ENCODE data around the gene NKX1-2.

NKX1-2 gene

GRCh38 chr10:124477614-124478363 lies 28.0 kb upstream of the NKX1-2 start:
- no peak for DNase-seq (ENCODE audit: low read depth)

GRCh38 chr10:124476043-124476725 lies 26.3 kb upstream of the NKX1-2 start:
- no peak overlapping the region for H3K4me3 ChIP-seq (ENCODE audit: low read depth, low read length)
- DNase-seq (ENCODE audit: low read depth): no peak
- no peak for TF ChIP-seq CTCF (IDR thresholded peaks at IDR 0.05; ENCODE audit: control insufficient read depth, extremely low read depth, insufficient read depth)

More at GRCh38 chr10:124477614-124478363, 28.0 kb upstream of the NKX1-2 start:
- no peak for TF ChIP-seq CTCF (IDR thresholded peaks at IDR 0.05; ENCODE audit: control insufficient read depth, extremely low read depth, insufficient read depth)
- H3K4me3 ChIP-seq (ENCODE audit: low read depth, low read length): no peak overlapping the region

GRCh38 chr10:124474514-124475070 lies 24.8 kb upstream of the NKX1-2 start:
- DNase-seq (ENCODE audit: low read depth): no peak
- no peak for TF ChIP-seq CTCF (IDR thresholded peaks at IDR 0.05; ENCODE audit: control insufficient read depth, extremely low read depth, insufficient read depth)
- H3K4me3 ChIP-seq (ENCODE audit: low read depth, low read length): no peak overlapping the region

- TF ChIP-seq CTCF (IDR thresholded peaks at IDR 0.05; ENCODE audit: control insufficient read depth, extremely low read depth, insufficient read depth): no peak
These were observed 23.2 kb upstream of the NKX1-2 start for GRCh38 chr10:124473070-124473469.

GRCh38 chr10:124472071-124472470 lies 22.2 kb upstream of the NKX1-2 start:
- TF ChIP-seq CTCF (IDR thresholded peaks at IDR 0.05; ENCODE audit: control insufficient read depth, extremely low read depth, insufficient read depth): no peak
- H3K4me3 ChIP-seq (ENCODE audit: low read depth, low read length): no peak overlapping the region

More at GRCh38 chr10:124473070-124473469, 23.2 kb upstream of the NKX1-2 start:
- H3K4me3 ChIP-seq (ENCODE audit: low read depth, low read length): no peak overlapping the region
- DNase-seq (ENCODE audit: low read depth): no peak

GRCh38 chr10:124470544-124471434 lies 21.0 kb upstream of the NKX1-2 start:
- no peak for TF ChIP-seq CTCF (IDR thresholded peaks at IDR 0.05; ENCODE audit: control insufficient read depth, extremely low read depth, insufficient read depth)
- H3K4me3 ChIP-seq (ENCODE audit: low read depth, low read length): no peak overlapping the region
- no peak for DNase-seq (ENCODE audit: low read depth)

More at GRCh38 chr10:124472071-124472470, 22.2 kb upstream of the NKX1-2 start:
- DNase-seq (ENCODE audit: low read depth): no peak
